CD4-positive, alpha-beta T cell (primary cell): ENCODE results near the gene FOXN4. TPM values are rescaled to one million over a fixed set of nuclear protein-coding genes. Genes with fewer than 3 reads are reported as not detected.

Source experiments
- ATAC-seq: fragments of 200-7000 bp; cut with Tn5 transposase; one replicate; pipeline ENCODE4 v1.10.0; 2022; ENCODE audit warnings: mild to moderate bottlenecking; ENCODE audit not compliant: poor library complexity
- CTCF ChIA-PET: fragments of 350-600 bp; sonication (Branson Sonifier 250); formaldehyde crosslinking; loops from one replicate; lab custom pipeline; 2021; ENCODE audit warnings: antibody characterized with exemption, inconsistent platforms; lab: Charles Lee
- POLR2A ChIA-PET: fragments of 350-600 bp; sonication (Branson Sonifier 250); formaldehyde crosslinking; loops from one replicate; lab custom pipeline; 2021; ENCODE audit warnings: antibody characterized with exemption, inconsistent platforms; lab: Charles Lee
- DNase-seq, 14 experiments: peaks; one replicate each; pipeline ENCODE4 v3.0.0-alpha.2; 2013 to 2020; ENCODE audit warnings: mixed read lengths in 2 of 14
- H3K27ac ChIP-seq, 2 donors: one replicate each; pipeline versions ENCODE4 v1.5.1 to v1.7.0; 2013; ENCODE audit warnings: low read length in 2 of 2, low read depth in 1 of 2, mild to moderate bottlenecking in 1 of 2
- H3K27me3 ChIP-seq, 2 experiments: 1 replicate in 1 of 2; 2 replicates in 1 of 2; pipeline versions ENCODE4 v1.6.1 to v1.7.0; 2013; ENCODE audit warnings: low read length in 2 of 2, control low read depth in 1 of 2, mild to moderate bottlenecking in 1 of 2, moderate library complexity in 1 of 2; ENCODE audit not compliant: insufficient read depth in 2 of 2, control insufficient read depth in 1 of 2
- H3K36me3 ChIP-seq: one replicate; pipeline ENCODE4 v1.6.1; 2013; ENCODE audit warnings: low read length, control low read depth; ENCODE audit not compliant: insufficient read depth
- H3K4me1 ChIP-seq: one replicate; pipeline ENCODE4 v1.6.1; 2013; ENCODE audit warnings: low read length, control low read depth; ENCODE audit not compliant: insufficient read depth
- H3K4me3 ChIP-seq: one replicate; pipeline ENCODE4 v1.5.1; 2013; ENCODE audit warnings: mild to moderate bottlenecking, low read length, moderate library complexity
- H3K9me3 ChIP-seq, 2 experiments: 1 replicate in 1 of 2; 2 replicates in 1 of 2; pipeline versions ENCODE4 v1.6.1 to v1.7.0; 2013; ENCODE audit warnings: low read length in 2 of 2, mild to moderate bottlenecking in 2 of 2, control low read depth in 1 of 2, moderate library complexity in 1 of 2; ENCODE audit not compliant: control insufficient read depth in 1 of 2, insufficient read depth in 1 of 2
- H3K27ac Mint-ChIP-seq: one replicate; pipeline ENCODE4 v1.8.0; 2020; ENCODE audit warnings: mixed read lengths
- H3K27me3 Mint-ChIP-seq: one replicate; pipeline ENCODE4 v1.8.0; 2021; ENCODE audit warnings: mixed read lengths
- H3K36me3 Mint-ChIP-seq: one replicate; pipeline ENCODE4 v1.8.0; 2021; ENCODE audit warnings: low read depth, mixed read lengths
- H3K4me1 Mint-ChIP-seq: one replicate; pipeline ENCODE4 v1.8.0; 2021; ENCODE audit warnings: low read depth, mixed read lengths
- H3K4me3 Mint-ChIP-seq: one replicate; pipeline ENCODE4 v1.8.0; 2020; ENCODE audit warnings: mild to moderate bottlenecking, mixed read lengths
- H3K9me3 Mint-ChIP-seq: one replicate; pipeline ENCODE4 v1.8.0; 2020; ENCODE audit warnings: mixed read lengths
- CTCF ChIP-seq: fragments of 200-600 bp; IDR thresholded peaks from one replicate; pipeline ENCODE4 v1.8.0; 2022; ENCODE audit warnings: antibody characterized with exemption, mild to moderate bottlenecking
- intact Hi-C, 2 experiments: fragments of 100-400 bp; cut with DNase I in 1 of 2; cut with micrococcal nuclease in 1 of 2; formaldehyde crosslinking; loops; one replicate each; pipeline versions ENCODE4 v1.15.1 to v1.9.0; 2023 to 2025; cut with DNase I, micrococcal nuclease
- total RNA-seq, 174 experiments: library from RNA in 2 of 174; stranded (reverse) in 2 of 174; gene quantifications; one replicate each; pipeline ENCODE4 v1.2.3 and lab custom pipeline; 2021 to 2026

Gene FOXN4
- total RNA-seq, 2 experiments from 2014 or later, result not detected

GRCh38 chr12:109246221-109246620, 62.9 kb downstream of the FOXN4 start:
- intact Hi-C loops, result no loop called here
- Histone ChIP-seq H3K36me3 (peaks cover 22% of the 10 kb centered on the region), H3K9me3 (no peaks in the 10 kb centered on the region), H3K27me3 (no peaks in the 10 kb centered on the region), H3K4me3 (no peak overlapping the region), H3K4me1 (no peaks in the 10 kb centered on the region), H3K27ac (no peak overlapping the region)
- Mint-ChIP-seq H3K36me3 (peaks cover 86% of the 10 kb centered on the region), H3K27ac (no peak overlapping the region), H3K9me3 (peaks cover 2% of the 10 kb centered on the region), H3K4me1 (no peaks in the 10 kb centered on the region), H3K4me3 (no peak overlapping the region), H3K27me3 (no peaks in the 10 kb centered on the region)
- POLR2A ChIA-PET, result no interaction called here
- CTCF ChIA-PET, result no interaction called here
- no peak for ATAC-seq
- DNase-seq, result no peak
- TF ChIP-seq CTCF, result no peak

GRCh38 chr12:109244073-109244472, 65.0 kb downstream of the FOXN4 start:
- no peak overlapping the region for H3K27ac Mint-ChIP-seq
- no peaks in the 10 kb centered on the region for H3K4me1 Mint-ChIP-seq
- H3K27me3 Mint-ChIP-seq, result no peaks in the 10 kb centered on the region
- Histone ChIP-seq H3K4me1 (no peaks in the 10 kb centered on the region), H3K9me3 (no peaks in the 10 kb centered on the region), H3K4me3 (no peak overlapping the region), H3K27me3 (no peaks in the 10 kb centered on the region), H3K27ac (no peak overlapping the region), H3K36me3 (peaks cover 29% of the 10 kb centered on the region)
- no peak overlapping the region for H3K4me3 Mint-ChIP-seq
- no peak for ATAC-seq
- no peaks in the 10 kb centered on the region for H3K9me3 Mint-ChIP-seq
- DNase-seq, result no peak
- TF ChIP-seq CTCF, result no peak
- peaks cover 85% of the 10 kb centered on the region for H3K36me3 Mint-ChIP-seq
- CTCF ChIA-PET, result no interaction called here
- intact Hi-C loops, result no loop called here
- POLR2A ChIA-PET, result no interaction called here

GRCh38 chr12:109241936-109242335, 67.1 kb downstream of the FOXN4 start:
- Mint-ChIP-seq H3K36me3 (peaks cover 86% of the 10 kb centered on the region), H3K27ac (no peak overlapping the region)

More at GRCh38 chr12:109241936-109242335, 67.1 kb downstream of the FOXN4 start:
- ATAC-seq (no peak), DNase-seq (no peak)
- Mint-ChIP-seq H3K4me1 (no peaks in the 10 kb centered on the region), H3K4me3 (no peak overlapping the region), H3K9me3 (no peaks in the 10 kb centered on the region), H3K27me3 (no peaks in the 10 kb centered on the region)
- CTCF ChIA-PET, result no interaction called here
- intact Hi-C loops, result no loop called here
- H3K4me1 ChIP-seq, result no peaks in the 10 kb centered on the region
- no peak overlapping the region for H3K4me3 ChIP-seq
- H3K27me3 ChIP-seq, result no peaks in the 10 kb centered on the region
- no peak for TF ChIP-seq CTCF
- peaks cover 32% of the 10 kb centered on the region for H3K36me3 ChIP-seq
- H3K9me3 ChIP-seq, result no peaks in the 10 kb centered on the region
- POLR2A ChIA-PET, result no interaction called here
- no peak overlapping the region for H3K27ac ChIP-seq
